Tibial nerve (tissue), 4 donors: ENCODE data around the gene CFTR. TPM values are rescaled to one million over a fixed set of nuclear protein-coding genes. Genes with fewer than 3 reads are reported as not detected.

Experiments used
- DNase-seq, 2 donors: peaks; one replicate each; pipeline ENCODE4 v3.0.0-alpha.2; 2019; ENCODE audit warnings: low spot score in 2 of 2
- H3K27ac ChIP-seq, 4 donors: fragments of 200-600 bp; sonication (generic) in 3 of 4; one replicate each; pipeline ENCODE4 v1.5.1; 2017 to 2019; ENCODE audit warnings: mild to moderate bottlenecking in 1 of 4
- H3K27me3 ChIP-seq, 2 donors: fragments of 200-600 bp; sonication (generic) in 1 of 2; one replicate each; pipeline versions ENCODE4 v1.5.1 to v1.6.0; 2017 to 2019
- H3K36me3 ChIP-seq, 3 donors: fragments of 200-600 bp; sonication (generic); one replicate each; pipeline ENCODE4 v1.5.1; 2018 to 2019
- H3K4me1 ChIP-seq, 4 donors: fragments of 200-600 bp; sonication (generic) in 3 of 4; one replicate each; pipeline ENCODE4 v1.5.1; 2017 to 2019
- H3K4me3 ChIP-seq, 4 donors: fragments of 200-600 bp; sonication (generic) in 3 of 4; one replicate each; pipeline ENCODE4 v1.5.1; 2017 to 2019; ENCODE audit warnings: mild to moderate bottlenecking in 1 of 4, moderate library complexity in 1 of 4
- H3K9me3 ChIP-seq, 4 donors: fragments of 200-600 bp; sonication (generic) in 3 of 4; one replicate each; pipeline ENCODE4 v1.5.1; 2017 to 2019
- EP300 ChIP-seq, 2 donors: sonication (generic); formaldehyde crosslinking; IDR thresholded peaks; one replicate each; pipeline ENCODE4 v1.6.1; 2017; ENCODE audit warnings: antibody characterized with exemption in 2 of 2, mild to moderate bottlenecking in 1 of 2
- POLR2A ChIP-seq, 2 donors: fragments of 450-650 bp; IDR thresholded peaks; one replicate each; pipeline ENCODE4 v1.6.1; 2017; ENCODE audit warnings: antibody characterized with exemption in 2 of 2, mild to moderate bottlenecking in 2 of 2, moderate library complexity in 2 of 2
- WGBS, 2 donors: methylation state at CpG; one replicate each; pipeline ENCODE4 v1.1.5; 2018; 5-methylcytosine and 5-hydroxymethylcytosine counted together
- total RNA-seq, 4 donors: library from RNA; depleted of rRNA; stranded (reverse); fragments of >200 nt; gene quantifications; one replicate each; pipeline ENCODE4 v1.1.0, GENCODE V29; 2016
- TF ChIP-seq, protein P1 (sequence below), 5 experiments: fragments of 200-600 bp in 3 of 5; fragments of 450-650 bp in 2 of 5; sonication (generic) in 3 of 5; IDR thresholded peaks; one replicate each; pipeline ENCODE4 v1.5.1; 2016 to 2019; ENCODE audit warnings: antibody characterized with exemption in 5 of 5, mild to moderate bottlenecking in 3 of 5, moderate library complexity in 2 of 5

Gene CFTR
- total RNA-seq, 4 donors from 2014 or later, result under 0.01 TPM; not detected in 3

GRCh38 chr7:117603627-117604026 is 123.8 kb downstream of the CFTR start:
- H3K27me3 ChIP-seq, result no peaks in the 10 kb centered on the region
- TF ChIP-seq, protein P1, sequence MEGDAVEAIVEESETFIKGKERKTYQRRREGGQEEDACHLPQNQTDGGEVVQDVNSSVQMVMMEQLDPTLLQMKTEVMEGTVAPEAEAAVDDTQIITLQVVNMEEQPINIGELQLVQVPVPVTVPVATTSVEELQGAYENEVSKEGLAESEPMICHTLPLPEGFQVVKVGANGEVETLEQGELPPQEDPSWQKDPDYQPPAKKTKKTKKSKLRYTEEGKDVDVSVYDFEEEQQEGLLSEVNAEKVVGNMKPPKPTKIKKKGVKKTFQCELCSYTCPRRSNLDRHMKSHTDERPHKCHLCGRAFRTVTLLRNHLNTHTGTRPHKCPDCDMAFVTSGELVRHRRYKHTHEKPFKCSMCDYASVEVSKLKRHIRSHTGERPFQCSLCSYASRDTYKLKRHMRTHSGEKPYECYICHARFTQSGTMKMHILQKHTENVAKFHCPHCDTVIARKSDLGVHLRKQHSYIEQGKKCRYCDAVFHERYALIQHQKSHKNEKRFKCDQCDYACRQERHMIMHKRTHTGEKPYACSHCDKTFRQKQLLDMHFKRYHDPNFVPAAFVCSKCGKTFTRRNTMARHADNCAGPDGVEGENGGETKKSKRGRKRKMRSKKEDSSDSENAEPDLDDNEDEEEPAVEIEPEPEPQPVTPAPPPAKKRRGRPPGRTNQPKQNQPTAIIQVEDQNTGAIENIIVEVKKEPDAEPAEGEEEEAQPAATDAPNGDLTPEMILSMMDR (IDR thresholded peaks at IDR 0.05), result no peak
- no peak for TF ChIP-seq POLR2A (IDR thresholded peaks at IDR 0.05)
- TF ChIP-seq EP300 (IDR thresholded peaks at IDR 0.05), result no peak
- H3K4me3 ChIP-seq, result no peak overlapping the region
- no peaks in the 10 kb centered on the region for H3K9me3 ChIP-seq
- DNase-seq, result no peak
- H3K27ac ChIP-seq, result no peak overlapping the region
- no peaks in the 10 kb centered on the region for H3K36me3 ChIP-seq
- WGBS, 2 donors, result 79 to 83% methylated on average over 4 of the region's 4 CpGs
- no peaks in the 10 kb centered on the region for H3K4me1 ChIP-seq

- H3K27me3 ChIP-seq, result no peaks in the 10 kb centered on the region
- no peaks in the 10 kb centered on the region for H3K4me1 ChIP-seq
- no peak overlapping the region for H3K27ac ChIP-seq
- no peak for DNase-seq
- no peak overlapping the region for H3K4me3 ChIP-seq
- TF ChIP-seq, protein P1 (IDR thresholded peaks at IDR 0.05), result no peak
- no peak for TF ChIP-seq POLR2A (IDR thresholded peaks at IDR 0.05)
- no peak for TF ChIP-seq EP300 (IDR thresholded peaks at IDR 0.05)
- H3K9me3 ChIP-seq, result no peaks in the 10 kb centered on the region
- H3K36me3 ChIP-seq, result no peaks in the 10 kb centered on the region
Measured at GRCh38 chr7:117605712-117606111, 125.9 kb downstream of the CFTR start.

GRCh38 chr7:117606132-117606531 is 126.3 kb downstream of the CFTR start:
- no peak for DNase-seq
- TF ChIP-seq, protein P1 (IDR thresholded peaks at IDR 0.05), result no peak
- no peak for TF ChIP-seq EP300 (IDR thresholded peaks at IDR 0.05)
- TF ChIP-seq POLR2A (IDR thresholded peaks at IDR 0.05), result no peak
- H3K4me1 ChIP-seq, result no peaks in the 10 kb centered on the region
- 89 to 91% methylated on average over 3 of the region's 3 CpGs for WGBS, 2 donors
- H3K36me3 ChIP-seq, result no peaks in the 10 kb centered on the region
- no peaks in the 10 kb centered on the region for H3K9me3 ChIP-seq
- no peak overlapping the region for H3K27ac ChIP-seq
- no peak overlapping the region for H3K4me3 ChIP-seq
- H3K27me3 ChIP-seq, result no peaks in the 10 kb centered on the region

GRCh38 chr7:117610396-117610795 is 130.6 kb downstream of the CFTR start:
- no peak for TF ChIP-seq EP300 (IDR thresholded peaks at IDR 0.05)
- TF ChIP-seq, protein P1 (IDR thresholded peaks at IDR 0.05), result no peak
- no peak for TF ChIP-seq POLR2A (IDR thresholded peaks at IDR 0.05)
- H3K4me1 ChIP-seq, result no peaks in the 10 kb centered on the region
- H3K27ac ChIP-seq, result no peak overlapping the region
- H3K36me3 ChIP-seq, result no peaks in the 10 kb centered on the region
- H3K4me3 ChIP-seq, result no peak overlapping the region
- no peaks in the 10 kb centered on the region for H3K27me3 ChIP-seq
- DNase-seq, result no peak
- WGBS, 2 donors, result 91 to 98% methylated on average over 2 of the region's 2 CpGs
- no peaks in the 10 kb centered on the region for H3K9me3 ChIP-seq

- no peak overlapping the region for H3K27ac ChIP-seq
- 83 to 87% methylated on average over 3 of the region's 3 CpGs for WGBS, 2 donors
- H3K27me3 ChIP-seq, result no peaks in the 10 kb centered on the region
- no peaks in the 10 kb centered on the region for H3K9me3 ChIP-seq
- H3K4me1 ChIP-seq, result no peaks in the 10 kb centered on the region
- no peak for DNase-seq
- H3K36me3 ChIP-seq, result no peaks in the 10 kb centered on the region
- no peak for TF ChIP-seq POLR2A (IDR thresholded peaks at IDR 0.05)
- TF ChIP-seq, protein P1 (IDR thresholded peaks at IDR 0.05), result no peak
- no peak for TF ChIP-seq EP300 (IDR thresholded peaks at IDR 0.05)
- H3K4me3 ChIP-seq, result no peak overlapping the region
Measured at GRCh38 chr7:117612637-117613036, 132.8 kb downstream of the CFTR start.
